OCI-LY7 (cell line): ENCODE results near the gene TRPM8.

Experiments
- EZH2phosphoT487 ChIP-seq: fragments of 200-600 bp; sonication (generic); IDR thresholded peaks from 2 replicates; pipeline ENCODE4 v1.6.1; 2018; ENCODE audit warnings: low read depth, borderline replicate concordance, mild to moderate bottlenecking, mixed run types, antibody characterized with exemption, low read length, moderate library complexity, mixed read lengths
- TF ChIP-seq, protein P1 (sequence below): fragments of 200-600 bp; sonication (generic); conservative IDR thresholded peaks from 2 replicates; pipeline ENCODE4 v1.5.1; 2014; ENCODE audit warnings: mild to moderate bottlenecking, antibody characterized with exemption, low read length, moderate library complexity, mixed read lengths

DNA sequence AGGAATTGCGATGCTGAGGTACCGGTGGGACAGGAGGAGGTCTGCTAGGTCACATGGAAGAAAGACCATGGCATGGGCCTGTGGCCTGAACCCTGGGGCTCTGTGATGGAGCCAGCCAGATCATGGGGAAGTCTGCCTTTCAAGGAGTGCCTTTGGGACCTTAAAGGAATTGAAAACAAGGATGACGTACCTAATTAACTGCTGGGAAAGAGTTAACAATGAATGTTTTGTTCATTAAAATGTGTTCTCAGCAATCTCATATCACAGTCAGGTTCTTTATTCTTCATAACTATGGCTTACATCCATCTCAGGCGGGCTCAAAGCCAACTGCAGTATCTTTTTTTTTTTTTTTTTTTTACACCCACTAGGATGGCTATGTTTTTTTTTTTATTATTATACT, 25.6 kb downstream of the TRPM8 start:
- TF ChIP-seq, protein P1, sequence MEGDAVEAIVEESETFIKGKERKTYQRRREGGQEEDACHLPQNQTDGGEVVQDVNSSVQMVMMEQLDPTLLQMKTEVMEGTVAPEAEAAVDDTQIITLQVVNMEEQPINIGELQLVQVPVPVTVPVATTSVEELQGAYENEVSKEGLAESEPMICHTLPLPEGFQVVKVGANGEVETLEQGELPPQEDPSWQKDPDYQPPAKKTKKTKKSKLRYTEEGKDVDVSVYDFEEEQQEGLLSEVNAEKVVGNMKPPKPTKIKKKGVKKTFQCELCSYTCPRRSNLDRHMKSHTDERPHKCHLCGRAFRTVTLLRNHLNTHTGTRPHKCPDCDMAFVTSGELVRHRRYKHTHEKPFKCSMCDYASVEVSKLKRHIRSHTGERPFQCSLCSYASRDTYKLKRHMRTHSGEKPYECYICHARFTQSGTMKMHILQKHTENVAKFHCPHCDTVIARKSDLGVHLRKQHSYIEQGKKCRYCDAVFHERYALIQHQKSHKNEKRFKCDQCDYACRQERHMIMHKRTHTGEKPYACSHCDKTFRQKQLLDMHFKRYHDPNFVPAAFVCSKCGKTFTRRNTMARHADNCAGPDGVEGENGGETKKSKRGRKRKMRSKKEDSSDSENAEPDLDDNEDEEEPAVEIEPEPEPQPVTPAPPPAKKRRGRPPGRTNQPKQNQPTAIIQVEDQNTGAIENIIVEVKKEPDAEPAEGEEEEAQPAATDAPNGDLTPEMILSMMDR: no peak
- no peak for TF ChIP-seq EZH2phosphoT487
